HG03196 (cell line): ENCODE measurements around the gene TBC1D25.
"Not testable (repeated sequence)": the region's sequence is repeated elsewhere in the genome, so short reads cannot be mapped to it uniquely, and the experiment has no call there.

Experiments used
- ATAC-seq: cut with Tn5 transposase; IDR thresholded peaks from one replicate; pipeline ENCODE4 v1.9.1; 2021; ENCODE audit not compliant: unreplicated experiment

TBC1D25 gene

GRCh38 chrX:48555731-48556325 is 16.3 kb downstream of the TBC1D25 start:
- not testable (repeated sequence) for ATAC-seq

GRCh38 chrX:48558271-48558670 is 18.8 kb downstream of the TBC1D25 start:
- ATAC-seq: no peak

GRCh38 chrX:48559636-48560035 is 20.1 kb downstream of the TBC1D25 start:
- ATAC-seq: no peak

- ATAC-seq: no peak
Observed at GRCh38 chrX:48560056-48560455, 20.5 kb downstream of the TBC1D25 start.

- ATAC-seq: no peak
Observed at GRCh38 chrX:48560681-48561080, 21.2 kb downstream of the TBC1D25 start.

- no peak for ATAC-seq
Observed at GRCh38 chrX:48569958-48570357, 30.4 kb downstream of the TBC1D25 start.

GRCh38 chrX:48573690-48574269 is 34.3 kb downstream of the TBC1D25 start:
- ATAC-seq: no peak

- peak; percentile 78 for ATAC-seq
Observed at GRCh38 chrX:48574270-48575266, 35.1 kb downstream of the TBC1D25 start, which contains the start of gene RBM3. TSS of gene RBM3 (plus strand) at chrX:48574484. CDS start at chrX:48575181, 697 bp downstream.

- no peak for ATAC-seq
Observed at GRCh38 chrX:48575642-48576041, 36.1 kb downstream of the TBC1D25 start.

- no peak for ATAC-seq
Observed at GRCh38 chrX:48576108-48576507, 36.6 kb downstream of the TBC1D25 start.

- ATAC-seq: no peak
Observed at GRCh38 chrX:48578661-48579128, 39.2 kb downstream of the TBC1D25 start.

GRCh38 chrX:48579259-48579658 is 39.7 kb downstream of the TBC1D25 start:
- ATAC-seq: no peak

GRCh38 chrX:48580662-48581061 is 41.1 kb downstream of the TBC1D25 start:
- ATAC-seq: no peak

GRCh38 chrX:48584698-48585097 is 45.2 kb downstream of the TBC1D25 start:
- ATAC-seq: no peak

GRCh38 chrX:48589482-48590162 is 50.1 kb downstream of the TBC1D25 start:
- no peak for ATAC-seq

GRCh38 chrX:48590203-48591103 is 50.9 kb downstream of the TBC1D25 start:
- ATAC-seq: no peak

- no peak for ATAC-seq
Observed at GRCh38 chrX:48591255-48591791, 51.8 kb downstream of the TBC1D25 start.

- no peak for ATAC-seq
Observed at GRCh38 chrX:48592971-48593370, 53.5 kb downstream of the TBC1D25 start.

- no peak for ATAC-seq
Observed at GRCh38 chrX:48595929-48596328, 56.4 kb downstream of the TBC1D25 start.
